HG02763 (cell line): ENCODE results near the gene ESRRG.

Experiments used
- ATAC-seq: cut with Tn5 transposase; IDR thresholded peaks from one replicate; pipeline ENCODE4 v1.9.1; 2021; ENCODE audit warnings: mild to moderate bottlenecking, moderate library complexity; ENCODE audit not compliant: unreplicated experiment

The ESRRG gene

GRCh38 chr1:216523449-216524190 lies 199.6 kb downstream of the ESRRG start:
- peak; percentile 43 for ATAC-seq

- no peak for ATAC-seq
These were observed 200.2 kb downstream of the ESRRG start for GRCh38 chr1:216523043-216523442.

- ATAC-seq: no peak
These were observed 201.8 kb downstream of the ESRRG start for GRCh38 chr1:216521477-216521876.

GRCh38 chr1:216518844-216519627 lies 204.2 kb downstream of the ESRRG start:
- ATAC-seq: no peak

DNA sequence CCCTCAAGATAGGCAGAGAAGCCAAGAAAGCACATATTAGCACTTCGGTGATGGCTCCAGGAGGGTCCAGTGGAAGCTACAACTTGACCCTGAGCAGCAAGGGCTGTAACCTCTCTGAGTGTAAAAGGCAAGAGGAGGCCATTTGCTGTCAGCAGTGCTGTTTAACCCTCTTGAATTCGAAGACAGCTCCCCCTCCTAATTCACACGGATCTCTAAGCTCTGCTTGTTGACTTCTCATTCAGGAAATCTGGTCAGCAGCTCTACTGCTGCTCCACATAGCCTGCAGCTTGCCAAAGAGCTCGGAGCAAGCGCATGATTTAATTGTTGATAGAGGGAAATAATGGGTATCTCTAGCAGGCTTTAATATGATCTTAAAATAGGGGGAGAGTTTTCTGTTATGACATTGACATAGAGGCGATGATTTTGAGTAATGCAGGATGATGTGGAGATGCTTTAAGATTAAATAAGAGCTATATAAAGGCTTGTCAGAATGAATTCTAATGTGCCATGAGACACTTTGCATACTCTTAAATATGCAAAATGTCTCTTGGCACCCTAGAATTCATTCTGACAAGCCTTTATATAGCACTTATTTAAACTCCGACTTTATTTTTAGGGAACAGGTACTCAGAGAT lies 220.6 kb downstream of the ESRRG start:
- no peak for ATAC-seq

GRCh38 chr1:216500273-216500967 lies 222.8 kb downstream of the ESRRG start:
- no peak for ATAC-seq

GRCh38 chr1:216499581-216500272 lies 223.5 kb downstream of the ESRRG start:
- ATAC-seq: no peak

GRCh38 chr1:216498277-216498676 lies 225.0 kb downstream of the ESRRG start:
- ATAC-seq: no peak

GRCh38 chr1:216485042-216485441 lies 238.2 kb downstream of the ESRRG start:
- ATAC-seq: no peak

- ATAC-seq: no peak
These were observed 239.4 kb downstream of the ESRRG start for GRCh38 chr1:216483672-216484401.

- no peak for ATAC-seq
These were observed 240.6 kb downstream of the ESRRG start for GRCh38 chr1:216482620-216483019.

- ATAC-seq: no peak
These were observed 245.0 kb downstream of the ESRRG start for GRCh38 chr1:216478238-216478637.

DNA sequence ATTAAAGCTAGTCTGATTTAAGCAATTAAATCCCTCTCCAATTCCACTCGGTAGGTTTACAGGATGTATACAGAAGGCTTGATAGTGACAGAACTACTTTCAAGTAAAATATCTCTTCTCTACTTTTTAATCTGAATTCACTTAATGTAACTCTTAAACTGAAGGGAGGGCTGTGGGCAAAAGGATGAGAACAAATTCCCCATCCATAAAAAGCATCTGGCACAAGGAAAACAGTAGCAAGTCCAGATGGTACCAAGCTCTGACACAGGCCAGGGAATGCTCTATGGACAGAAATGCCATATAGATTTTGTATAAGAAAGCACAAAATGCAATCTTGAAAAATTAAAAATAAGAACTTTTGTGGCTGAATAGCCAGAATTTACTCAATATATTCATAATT lies 246.9 kb downstream of the ESRRG start:
- ATAC-seq: no peak

DNA sequence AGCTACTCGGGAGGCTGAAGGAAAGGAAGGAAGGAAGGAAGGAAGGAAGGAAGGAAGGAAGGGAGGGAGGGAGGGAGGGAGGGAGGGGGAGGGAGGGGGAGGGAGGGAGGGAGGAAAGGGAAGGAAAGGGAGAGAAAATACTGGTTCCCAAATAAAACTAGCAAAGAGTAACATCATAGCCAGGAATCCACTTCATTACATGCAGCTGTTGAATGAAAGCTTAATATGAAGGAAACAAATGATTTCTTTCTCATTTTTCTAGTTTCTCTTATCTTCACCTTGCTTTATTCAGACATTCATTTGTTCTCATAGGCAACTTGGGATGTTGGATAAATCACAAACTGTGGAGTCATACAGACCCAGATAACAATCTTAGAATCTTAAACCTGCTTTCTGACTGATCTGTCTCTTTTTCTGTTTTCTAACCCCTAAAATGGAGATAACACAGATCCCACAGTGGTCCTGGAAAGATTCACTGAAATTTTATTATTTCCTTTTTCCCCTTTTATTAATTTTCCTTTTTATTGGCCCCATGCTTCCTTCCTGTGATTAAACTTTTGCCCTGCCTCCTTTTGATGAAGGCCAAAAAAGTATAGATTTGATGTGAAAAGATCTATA lies 247.5 kb downstream of the ESRRG start:
- ATAC-seq: no peak

- no peak for ATAC-seq
These were observed 256.9 kb downstream of the ESRRG start for GRCh38 chr1:216466162-216466801.

DNA sequence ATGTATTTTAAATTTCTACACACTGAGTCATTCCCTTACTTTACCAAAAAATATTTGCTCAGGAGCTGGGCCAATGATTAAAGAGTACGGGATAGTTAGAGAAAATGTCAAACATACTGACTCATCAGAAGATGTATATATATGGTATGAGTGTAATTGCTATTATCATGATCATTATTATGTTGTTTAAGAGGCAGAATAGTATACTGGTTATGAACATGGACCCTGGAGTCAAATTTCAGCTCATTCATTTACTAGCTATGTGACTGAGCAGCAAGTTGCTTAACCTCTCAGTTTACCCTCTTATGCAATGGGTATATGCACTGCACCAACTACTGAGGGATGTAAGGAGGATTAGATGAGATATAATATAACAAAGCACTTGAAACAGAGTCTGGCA lies 258.7 kb downstream of the ESRRG start:
- ATAC-seq: no peak

DNA sequence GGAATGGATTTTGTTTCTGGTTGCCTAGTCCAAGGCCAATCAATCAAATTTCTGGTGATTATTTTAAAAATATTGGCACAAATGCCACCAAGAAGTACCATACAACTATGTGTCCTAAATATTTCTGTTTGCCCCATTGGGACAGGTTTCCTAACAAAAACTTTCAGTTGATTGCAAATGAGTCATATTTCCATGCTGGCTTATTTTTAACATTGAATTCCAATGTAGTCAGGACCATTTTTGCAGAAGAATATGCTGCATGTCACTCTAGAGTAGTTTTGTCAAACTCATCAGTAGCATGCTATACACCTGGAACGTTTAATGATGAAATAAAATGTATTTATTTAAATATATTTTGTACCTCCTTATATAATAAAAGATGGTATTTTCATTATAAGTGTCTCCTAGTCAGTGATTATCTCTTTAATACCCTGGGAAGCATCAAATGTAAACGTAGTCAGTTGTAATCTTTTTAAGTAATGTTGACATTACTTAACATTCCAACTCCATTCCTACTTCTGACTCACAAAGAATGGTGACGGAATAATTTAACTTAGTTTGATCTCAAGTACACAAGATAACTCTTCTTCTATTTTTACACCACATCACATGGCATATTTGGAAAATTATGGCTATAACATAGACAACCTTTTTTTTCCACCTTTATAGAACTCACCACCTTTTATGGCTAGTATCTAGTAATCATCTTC lies 261.0 kb downstream of the ESRRG start:
- ATAC-seq: no peak

- no peak for ATAC-seq
These were observed 261.8 kb downstream of the ESRRG start for GRCh38 chr1:216461466-216461865.
